ENCODE results near the gene GJA3. TPM values are rescaled to one million over a fixed set of nuclear protein-coding genes. Genes with fewer than 3 reads are reported as not detected.
A peak's percentile ranks its signal among the peaks of the same experiment; 100 is the strongest.

Gene GJA3
- total and polyA plus RNA-seq, 2 donors (not counting 3 experiments of a cell fraction or from before 2014, with no cell fraction given), result not detected

- H3K9ac ChIP-seq (replicated peaks; ENCODE audit: extremely low read depth, insufficient read depth, low read length), result no peak overlapping the region
- H3K27me3 ChIP-seq (ENCODE audit: control insufficient read depth in 2 of 2, insufficient read depth in 2 of 2, low read length in 2 of 2), result peaks cover 61 to 66% of the 10 kb centered on the region in 2 experiments
- H3K9me1 ChIP-seq (replicated peaks; ENCODE audit: control insufficient read depth, extremely low read depth, insufficient read depth, low read length), result no peaks in the 10 kb centered on the region
- H3K36me3 ChIP-seq (ENCODE audit: control insufficient read depth in 2 of 2, extremely low read depth in 1 of 2, insufficient read depth in 2 of 2, low read length in 2 of 2), result no peaks in the 10 kb centered on the region
- no peaks in the 10 kb centered on the region for H3K79me2 ChIP-seq (ENCODE audit: control insufficient read depth, insufficient read depth, low read length)
- ChIA-PET POLR2A (no interaction called here), CTCF (interaction anchor here (1.2 to 1.9 kb wide), 2 partner anchors 10 to 215 kb away, joined by 3 to 5 read pairs; no protein-coding TSS in a partner anchor)
- TF ChIP-seq EZH2 (IDR thresholded peaks at IDR 0.05; ENCODE audit: borderline replicate concordance, low read depth, low read length, severe bottlenecking) (peak; percentile 85), GATA2 (IDR thresholded peaks at IDR 0.05; ENCODE audit: insufficient read depth, insufficient read length, low read depth, low read length) (no peak)
- no peak overlapping the region for H3K27ac ChIP-seq (ENCODE audit: insufficient read depth, low read depth, low read length)
- no peaks in the 10 kb centered on the region for H4K20me1 ChIP-seq (replicated peaks; ENCODE audit: control insufficient read depth, extremely low read depth, insufficient read depth, low read length)
- H3K4me1 ChIP-seq (ENCODE audit: control insufficient read depth, extremely low read depth, insufficient read depth, low read length), result no peaks in the 10 kb centered on the region
- intact Hi-C loops (cut with micrococcal nuclease) (no loop called here), dilution Hi-C loops (cut with MboI; ENCODE audit: extremely low pct_ligation_motif_present, low sequenced_read_pairs) (no loop called here)
- H2AFZ ChIP-seq (ENCODE audit: low read depth, low read length), result no peak overlapping the region
- H3K9me3 ChIP-seq (replicated peaks; ENCODE audit: control insufficient read depth, insufficient read depth, low read length), result no peaks in the 10 kb centered on the region
- FAIRE-seq (no peak), DNase-seq (ENCODE audit: low read depth, low spot score) (no peak)
- no TSS peak for BruUV-seq (replicated peaks)
- H3K4me2 ChIP-seq (ENCODE audit: insufficient read depth, low read length), result no peak overlapping the region
- no peak overlapping the region for H3K4me3 ChIP-seq (replicated peaks in 1 of 3; ENCODE audit: insufficient read depth in 1 of 3, low read depth in 1 of 3, low read length in 3 of 3)
Measured at GRCh38 chr13:20142023-20142926, 18.6 kb downstream of the GJA3 start.

- no peaks in the 10 kb centered on the region for H3K36me3 ChIP-seq (ENCODE audit: control insufficient read depth in 2 of 2, extremely low read depth in 1 of 2, insufficient read depth in 2 of 2, low read length in 2 of 2)
- no peaks in the 10 kb centered on the region for H3K79me2 ChIP-seq (ENCODE audit: control insufficient read depth, insufficient read depth, low read length)
- no peaks in the 10 kb centered on the region for H4K20me1 ChIP-seq (replicated peaks; ENCODE audit: control insufficient read depth, extremely low read depth, insufficient read depth, low read length)
- H3K4me3 ChIP-seq (replicated peaks in 1 of 3; ENCODE audit: insufficient read depth in 1 of 3, low read depth in 1 of 3, low read length in 3 of 3), result no peak overlapping the region
- intact Hi-C loops (cut with micrococcal nuclease), result no loop called here
- H3K4me2 ChIP-seq (ENCODE audit: insufficient read depth, low read length), result no peak overlapping the region
- H3K27ac ChIP-seq (ENCODE audit: insufficient read depth, low read depth, low read length), result no peak overlapping the region
- POLR2A ChIA-PET, result no interaction called here
- H3K9me3 ChIP-seq (replicated peaks; ENCODE audit: control insufficient read depth, insufficient read depth, low read length), result no peaks in the 10 kb centered on the region
- dilution Hi-C loops (cut with MboI; ENCODE audit: extremely low pct_ligation_motif_present, low sequenced_read_pairs), result no loop called here
- no TSS peak for BruUV-seq (replicated peaks)
- H3K9me1 ChIP-seq (replicated peaks; ENCODE audit: control insufficient read depth, extremely low read depth, insufficient read depth, low read length), result no peaks in the 10 kb centered on the region
- H3K9ac ChIP-seq (replicated peaks; ENCODE audit: extremely low read depth, insufficient read depth, low read length), result no peak overlapping the region
- peaks cover 59 to 62% of the 10 kb centered on the region in 2 experiments for H3K27me3 ChIP-seq (ENCODE audit: control insufficient read depth in 2 of 2, insufficient read depth in 2 of 2, low read length in 2 of 2)
- no peak for TF ChIP-seq FOS (IDR thresholded peaks at IDR 0.05; ENCODE audit: borderline replicate concordance, insufficient read depth, low read length)
- no peak for FAIRE-seq
- no peaks in the 10 kb centered on the region for H3K4me1 ChIP-seq (ENCODE audit: control insufficient read depth, extremely low read depth, insufficient read depth, low read length)
- no peak overlapping the region for H2AFZ ChIP-seq (ENCODE audit: low read depth, low read length)
- CTCF ChIA-PET, result no interaction called here
- no peak for DNase-seq (ENCODE audit: low read depth, low spot score)
Measured at GRCh38 chr13:20141238-20142022, 19.4 kb downstream of the GJA3 start.

Measured in endothelial cell of umbilical vein (primary cell).